Panc1 (cell line): ENCODE measurements around the gene EXOSC3.

Experiments used
- TCF7L2 ChIP-seq: IDR thresholded peaks from 2 replicates; pipeline ENCODE4 v1.6.1; 2011; ENCODE audit warnings: mild to moderate bottlenecking, low read depth, low read length, inconsistent platforms
- TF ChIP-seq, protein P1 (sequence below): fragments of 450-650 bp; IDR thresholded peaks from 2 replicates; pipeline ENCODE4 v1.5.1; 2017; ENCODE audit warnings: mild to moderate bottlenecking
- TF ChIP-seq, protein P2 (sequence below), 2 experiments: IDR thresholded peaks; 2 replicates each; pipeline ENCODE4 v1.6.1; 2011 to 2012; ENCODE audit warnings: low read depth in 2 of 2, control low read depth in 1 of 2, low read length in 1 of 2, mild to moderate bottlenecking in 1 of 2, moderate library complexity in 1 of 2; ENCODE audit not compliant: insufficient read depth in 1 of 2

DNA sequence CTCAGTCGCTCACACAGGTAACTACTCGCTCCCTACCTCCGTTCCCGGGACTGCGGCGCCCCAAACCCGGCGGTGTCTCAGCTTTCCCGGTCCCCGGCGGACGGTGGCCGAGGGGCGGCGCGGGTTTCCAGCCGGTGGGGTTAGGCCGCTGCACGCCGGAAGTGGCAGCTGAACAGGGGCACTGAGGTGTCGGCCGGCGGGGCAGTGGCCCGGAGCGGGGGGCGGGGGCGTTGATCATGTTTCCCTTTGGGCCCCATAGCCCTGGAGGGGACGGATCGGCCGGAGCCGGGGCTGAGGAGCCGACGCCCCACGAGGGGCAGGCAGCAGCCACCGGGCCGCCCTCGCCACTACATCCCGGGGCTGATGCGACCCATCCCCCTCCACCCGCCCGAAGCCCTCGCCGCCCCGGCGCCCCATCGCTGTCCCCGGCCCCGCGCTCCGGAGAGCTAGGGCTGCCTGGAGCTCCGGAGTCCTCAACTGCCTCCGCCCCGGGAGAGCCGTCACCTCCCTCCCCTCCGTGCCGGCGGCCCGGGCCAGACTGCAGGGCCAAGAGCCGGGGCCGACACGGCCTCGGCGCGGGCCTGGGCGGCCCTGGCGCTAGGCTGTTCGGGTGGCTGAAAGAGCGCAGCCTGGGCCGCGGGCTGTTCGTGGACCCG lies 15.9 kb upstream of the EXOSC3 start, which contains the start of gene DCAF10:
- TF ChIP-seq, protein P1, sequence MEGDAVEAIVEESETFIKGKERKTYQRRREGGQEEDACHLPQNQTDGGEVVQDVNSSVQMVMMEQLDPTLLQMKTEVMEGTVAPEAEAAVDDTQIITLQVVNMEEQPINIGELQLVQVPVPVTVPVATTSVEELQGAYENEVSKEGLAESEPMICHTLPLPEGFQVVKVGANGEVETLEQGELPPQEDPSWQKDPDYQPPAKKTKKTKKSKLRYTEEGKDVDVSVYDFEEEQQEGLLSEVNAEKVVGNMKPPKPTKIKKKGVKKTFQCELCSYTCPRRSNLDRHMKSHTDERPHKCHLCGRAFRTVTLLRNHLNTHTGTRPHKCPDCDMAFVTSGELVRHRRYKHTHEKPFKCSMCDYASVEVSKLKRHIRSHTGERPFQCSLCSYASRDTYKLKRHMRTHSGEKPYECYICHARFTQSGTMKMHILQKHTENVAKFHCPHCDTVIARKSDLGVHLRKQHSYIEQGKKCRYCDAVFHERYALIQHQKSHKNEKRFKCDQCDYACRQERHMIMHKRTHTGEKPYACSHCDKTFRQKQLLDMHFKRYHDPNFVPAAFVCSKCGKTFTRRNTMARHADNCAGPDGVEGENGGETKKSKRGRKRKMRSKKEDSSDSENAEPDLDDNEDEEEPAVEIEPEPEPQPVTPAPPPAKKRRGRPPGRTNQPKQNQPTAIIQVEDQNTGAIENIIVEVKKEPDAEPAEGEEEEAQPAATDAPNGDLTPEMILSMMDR = no peak
- TF ChIP-seq, protein P2, sequence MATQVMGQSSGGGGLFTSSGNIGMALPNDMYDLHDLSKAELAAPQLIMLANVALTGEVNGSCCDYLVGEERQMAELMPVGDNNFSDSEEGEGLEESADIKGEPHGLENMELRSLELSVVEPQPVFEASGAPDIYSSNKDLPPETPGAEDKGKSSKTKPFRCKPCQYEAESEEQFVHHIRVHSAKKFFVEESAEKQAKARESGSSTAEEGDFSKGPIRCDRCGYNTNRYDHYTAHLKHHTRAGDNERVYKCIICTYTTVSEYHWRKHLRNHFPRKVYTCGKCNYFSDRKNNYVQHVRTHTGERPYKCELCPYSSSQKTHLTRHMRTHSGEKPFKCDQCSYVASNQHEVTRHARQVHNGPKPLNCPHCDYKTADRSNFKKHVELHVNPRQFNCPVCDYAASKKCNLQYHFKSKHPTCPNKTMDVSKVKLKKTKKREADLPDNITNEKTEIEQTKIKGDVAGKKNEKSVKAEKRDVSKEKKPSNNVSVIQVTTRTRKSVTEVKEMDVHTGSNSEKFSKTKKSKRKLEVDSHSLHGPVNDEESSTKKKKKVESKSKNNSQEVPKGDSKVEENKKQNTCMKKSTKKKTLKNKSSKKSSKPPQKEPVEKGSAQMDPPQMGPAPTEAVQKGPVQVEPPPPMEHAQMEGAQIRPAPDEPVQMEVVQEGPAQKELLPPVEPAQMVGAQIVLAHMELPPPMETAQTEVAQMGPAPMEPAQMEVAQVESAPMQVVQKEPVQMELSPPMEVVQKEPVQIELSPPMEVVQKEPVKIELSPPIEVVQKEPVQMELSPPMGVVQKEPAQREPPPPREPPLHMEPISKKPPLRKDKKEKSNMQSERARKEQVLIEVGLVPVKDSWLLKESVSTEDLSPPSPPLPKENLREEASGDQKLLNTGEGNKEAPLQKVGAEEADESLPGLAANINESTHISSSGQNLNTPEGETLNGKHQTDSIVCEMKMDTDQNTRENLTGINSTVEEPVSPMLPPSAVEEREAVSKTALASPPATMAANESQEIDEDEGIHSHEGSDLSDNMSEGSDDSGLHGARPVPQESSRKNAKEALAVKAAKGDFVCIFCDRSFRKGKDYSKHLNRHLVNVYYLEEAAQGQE (IDR thresholded peaks at IDR 0.05; ENCODE audit: insufficient read depth in 1 of 2, low read depth in 2 of 2, low read length in 1 of 2) = 0 out of 4 replicates have a peak, but pooled peaks of 1 of the 2 experiments have one; percentile 60
- TF ChIP-seq TCF7L2 = 0 out of 2 replicates have a peak, but pooled peaks have one; percentile 42
